WTC11 (cell line): ENCODE data around the gene SS18. TPM values are rescaled to one million over a fixed set of nuclear protein-coding genes. Genes with fewer than 3 reads are reported as not detected.

ENCODE experiments used
- ATAC-seq: fragments of 200-7000 bp; cut with Tn5 transposase; 2 replicates; pipeline ENCODE4 v1.10.0; 2021; ENCODE audit warnings: mild to moderate bottlenecking, moderate library complexity
- CTCF ChIA-PET: fragments of 300-600 bp; sonication (Branson Sonifier 250); formaldehyde crosslinking; loops from one replicate; lab custom pipeline; 2021; ENCODE audit warnings: antibody characterized with exemption; lab: Charles Lee
- POLR2A ChIA-PET: fragments of 350-600 bp; sonication (Branson Sonifier 250); formaldehyde crosslinking; loops from one replicate; lab custom pipeline; 2021; ENCODE audit warnings: antibody characterized with exemption; lab: Charles Lee
- DNase-seq: peaks from one replicate; pipeline ENCODE4 v3.0.0; 2021; ENCODE audit warnings: low spot score
- H3K27ac Mint-ChIP-seq: 2 replicates; pipeline ENCODE4 v1.8.0; 2021; ENCODE audit warnings: mixed read lengths
- H3K27me3 Mint-ChIP-seq: 2 replicates; pipeline ENCODE4 v1.8.0; 2021; ENCODE audit warnings: low read depth, mild to moderate bottlenecking, moderate library complexity, mixed read lengths
- H3K36me3 Mint-ChIP-seq: 2 replicates; pipeline ENCODE4 v1.8.0; 2021; ENCODE audit warnings: mixed read lengths
- H3K4me1 Mint-ChIP-seq: 2 replicates; pipeline ENCODE4 v1.8.0; 2022; ENCODE audit warnings: mixed read lengths
- H3K4me3 Mint-ChIP-seq: 2 replicates; pipeline ENCODE4 v1.8.0; 2021; ENCODE audit warnings: mild to moderate bottlenecking, moderate library complexity, mixed read lengths
- H3K9me3 Mint-ChIP-seq: 2 replicates; pipeline ENCODE4 v1.8.0; 2021; ENCODE audit warnings: mixed read lengths
- ARID4B ChIP-seq: sonication (generic); formaldehyde crosslinking; IDR thresholded peaks from 2 replicates; pipeline ENCODE4 v1.8.0; 2023; ENCODE audit warnings: missing genetic modification reagents, mild to moderate bottlenecking, borderline replicate concordance
- CREM ChIP-seq: sonication (generic); formaldehyde crosslinking; IDR thresholded peaks from 2 replicates; pipeline ENCODE4 v1.8.1; 2022; ENCODE audit warnings: mild to moderate bottlenecking, missing genetic modification reagents, moderate library complexity
- EMX1 ChIP-seq: fragments of 250-450 bp; sonication (Bioruptor Pico); IDR thresholded peaks from 2 replicates; pipeline ENCODE4 v1.8.0; 2021; ENCODE audit warnings: mild to moderate bottlenecking
- GTF2I ChIP-seq: fragments of 250-450 bp; sonication (Bioruptor Pico); conservative IDR thresholded peaks from 2 replicates; pipeline ENCODE4 v1.4.0; 2021; ENCODE audit warnings: mild to moderate bottlenecking
- JAZF1 ChIP-seq: fragments of 250-450 bp; sonication (Bioruptor Pico); IDR thresholded peaks from 2 replicates; pipeline ENCODE4 v1.9.0; 2021; ENCODE audit warnings: moderate library complexity, mild to moderate bottlenecking, inconsistent platforms
- KAT7 ChIP-seq: sonication (generic); formaldehyde crosslinking; IDR thresholded peaks from 2 replicates; pipeline ENCODE4 v1.8.1; 2023; ENCODE audit warnings: missing genetic modification reagents, mild to moderate bottlenecking, borderline replicate concordance
- NFATC4 ChIP-seq: fragments of 250-450 bp; sonication (Bioruptor Pico); IDR thresholded peaks from 2 replicates; pipeline ENCODE4 v1.9.0; 2021; ENCODE audit warnings: mild to moderate bottlenecking
- RELA ChIP-seq: sonication (generic); formaldehyde crosslinking; IDR thresholded peaks from 2 replicates; pipeline ENCODE4 v1.8.1; 2022; ENCODE audit warnings: missing genetic modification reagents, mild to moderate bottlenecking, borderline replicate concordance
- SMAD4 ChIP-seq: sonication (generic); formaldehyde crosslinking; IDR thresholded peaks from 2 replicates; pipeline ENCODE4 v1.8.0; 2022; ENCODE audit warnings: mild to moderate bottlenecking, missing genetic modification reagents
- TP53 ChIP-seq: sonication (generic); formaldehyde crosslinking; IDR thresholded peaks from 2 replicates; pipeline ENCODE4 v1.8.1; 2023; ENCODE audit warnings: mild to moderate bottlenecking, missing genetic modification reagents
- ZBTB21 ChIP-seq: sonication (generic); formaldehyde crosslinking; IDR thresholded peaks from 2 replicates; pipeline ENCODE4 v1.8.1; 2023; ENCODE audit warnings: mild to moderate bottlenecking, missing genetic modification reagents, borderline replicate concordance
- ZBTB43 ChIP-seq: sonication (generic); formaldehyde crosslinking; IDR thresholded peaks from 2 replicates; pipeline ENCODE4 v1.8.1; 2023; ENCODE audit warnings: mild to moderate bottlenecking, missing genetic modification reagents
- ZNF138 ChIP-seq: sonication (generic); formaldehyde crosslinking; conservative IDR thresholded peaks from 2 replicates; pipeline ENCODE4 v1.8.1; 2022; ENCODE audit warnings: mild to moderate bottlenecking, moderate library complexity, missing genetic modification reagents
- ZNF232 ChIP-seq: sonication (generic); formaldehyde crosslinking; IDR thresholded peaks from 2 replicates; pipeline ENCODE4 v1.8.0; 2022; ENCODE audit warnings: mild to moderate bottlenecking, missing genetic modification reagents
- ZNF317 ChIP-seq: sonication (generic); formaldehyde crosslinking; IDR thresholded peaks from 2 replicates; pipeline ENCODE4 v1.8.1; 2023; ENCODE audit warnings: low read depth, mild to moderate bottlenecking, moderate library complexity, missing genetic modification reagents, borderline replicate concordance
- ZNF425 ChIP-seq: fragments of 250-450 bp; sonication (Bioruptor Pico); conservative IDR thresholded peaks from 2 replicates; pipeline ENCODE4 v1.9.0; 2021; ENCODE audit warnings: mild to moderate bottlenecking
- ZNF671 ChIP-seq: fragments of 250-450 bp; sonication (Bioruptor Pico); IDR thresholded peaks from 2 replicates; pipeline ENCODE4 v1.8.0; 2021; ENCODE audit warnings: mild to moderate bottlenecking
- total RNA-seq: library from RNA; stranded (reverse); gene quantifications from 3 replicates; pipeline ENCODE4 v1.2.3, GENCODE V29; 2021
- TF ChIP-seq, protein P1 (sequence below): sonication (generic); formaldehyde crosslinking; IDR thresholded peaks from 2 replicates; pipeline ENCODE4 v1.8.0; 2022; ENCODE audit warnings: mild to moderate bottlenecking, missing genetic modification reagents
- TF ChIP-seq, protein P2 (sequence below): fragments of 250-450 bp; sonication (Bioruptor Pico); IDR thresholded peaks from 2 replicates; pipeline ENCODE4 v1.9.0; 2021; ENCODE audit warnings: moderate library complexity, mild to moderate bottlenecking, inconsistent platforms, borderline replicate concordance
- TF ChIP-seq, protein P3 (sequence below): sonication (generic); formaldehyde crosslinking; IDR thresholded peaks from 2 replicates; pipeline ENCODE4 v1.8.0; 2022; ENCODE audit warnings: mild to moderate bottlenecking, missing genetic modification reagents
- TF ChIP-seq, protein P4 (sequence below): sonication (generic); formaldehyde crosslinking; IDR thresholded peaks from 2 replicates; pipeline ENCODE4 v1.8.1; 2022; ENCODE audit warnings: missing genetic modification reagents, borderline replicate concordance
- TF ChIP-seq, protein P5 (sequence below): sonication (generic); formaldehyde crosslinking; IDR thresholded peaks from 2 replicates; pipeline ENCODE4 v1.8.1; 2022; ENCODE audit warnings: mild to moderate bottlenecking, missing genetic modification reagents, moderate library complexity, borderline replicate concordance

The SS18 gene
- total RNA-seq, 1 experiment from 2014 or later, result 73.0 TPM

- peaks cover 33% of the 10 kb centered on the region for H3K36me3 Mint-ChIP-seq
- H3K4me3 Mint-ChIP-seq, result no peak overlapping the region
- H3K4me1 Mint-ChIP-seq, result peaks cover 3% of the 10 kb centered on the region; the same call in 1 of the 2 replicates
- DNase-seq, result no peak
- no peaks in the 10 kb centered on the region for H3K27me3 Mint-ChIP-seq
- ChIA-PET CTCF (no interaction called here), POLR2A (no interaction called here)
- TF ChIP-seq ZNF317 (CRISPR knock-in tag) (no peak), EMX1 (no peak), KAT7 (CRISPR knock-in tag) (no peak), GTF2I (no peak), CREM (no peak), ZBTB21 (CRISPR knock-in tag) (no peak)
- TF ChIP-seq, protein P1, sequence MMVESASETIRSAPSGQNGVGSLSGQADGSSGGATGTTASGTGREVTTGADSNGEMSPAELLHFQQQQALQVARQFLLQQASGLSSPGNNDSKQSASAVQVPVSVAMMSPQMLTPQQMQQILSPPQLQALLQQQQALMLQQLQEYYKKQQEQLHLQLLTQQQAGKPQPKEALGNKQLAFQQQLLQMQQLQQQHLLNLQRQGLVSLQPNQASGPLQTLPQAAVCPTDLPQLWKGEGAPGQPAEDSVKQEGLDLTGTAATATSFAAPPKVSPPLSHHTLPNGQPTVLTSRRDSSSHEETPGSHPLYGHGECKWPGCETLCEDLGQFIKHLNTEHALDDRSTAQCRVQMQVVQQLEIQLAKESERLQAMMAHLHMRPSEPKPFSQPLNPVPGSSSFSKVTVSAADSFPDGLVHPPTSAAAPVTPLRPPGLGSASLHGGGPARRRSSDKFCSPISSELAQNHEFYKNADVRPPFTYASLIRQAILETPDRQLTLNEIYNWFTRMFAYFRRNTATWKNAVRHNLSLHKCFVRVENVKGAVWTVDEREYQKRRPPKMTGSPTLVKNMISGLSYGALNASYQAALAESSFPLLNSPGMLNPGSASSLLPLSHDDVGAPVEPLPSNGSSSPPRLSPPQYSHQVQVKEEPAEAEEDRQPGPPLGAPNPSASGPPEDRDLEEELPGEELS, result no peak
- H3K9me3 Mint-ChIP-seq, result no peaks in the 10 kb centered on the region
- no peak overlapping the region for H3K27ac Mint-ChIP-seq
- no peak for ATAC-seq
Observed at GRCh38 chr18:26014462-26014861, 76.0 kb downstream of the SS18 start.

GRCh38 chr18:26008619-26009018, 81.8 kb downstream of the SS18 start:
- H3K27me3 Mint-ChIP-seq, result no peaks in the 10 kb centered on the region
- no peak overlapping the region for H3K27ac Mint-ChIP-seq
- no peak for ATAC-seq
- H3K9me3 Mint-ChIP-seq, result no peaks in the 10 kb centered on the region
- ChIA-PET POLR2A (interaction anchor here (0.6 kb wide), 1 partner anchor 441 kb away, joined by 3 read pairs; no protein-coding TSS in a partner anchor), CTCF (no interaction called here)
- no peaks in the 10 kb centered on the region for H3K36me3 Mint-ChIP-seq
- H3K4me1 Mint-ChIP-seq, result peaks cover 7% of the 10 kb centered on the region
- DNase-seq, result no peak
- no peak overlapping the region for H3K4me3 Mint-ChIP-seq
- TF ChIP-seq ZNF138 (CRISPR knock-in tag) (no peak), ZNF671 (no peak), NFATC4 (CRISPR knock-in tag) (no peak), ZBTB43 (CRISPR knock-in tag) (no peak), ZNF425 (CRISPR knock-in tag) (no peak), ZNF317 (CRISPR knock-in tag) (no peak), ZNF232 (CRISPR knock-in tag) (no peak), RELA (no peak), SMAD4 (CRISPR knock-in tag) (no peak), TP53 (CRISPR knock-in tag) (no peak), ARID4B (no peak), CREM (no peak), JAZF1 (CRISPR knock-in tag) (no peak)
- TF ChIP-seq, protein P2, sequence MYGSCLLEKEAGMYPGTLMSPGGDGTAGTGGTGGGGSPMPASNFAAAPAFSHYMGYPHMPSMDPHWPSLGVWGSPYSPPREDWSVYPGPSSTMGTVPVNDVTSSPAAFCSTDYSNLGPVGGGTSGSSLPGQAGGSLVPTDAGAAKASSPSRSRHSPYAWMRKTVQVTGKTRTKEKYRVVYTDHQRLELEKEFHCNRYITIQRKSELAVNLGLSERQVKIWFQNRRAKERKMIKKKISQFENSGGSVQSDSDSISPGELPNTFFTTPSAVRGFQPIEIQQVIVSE (CRISPR knock-in tag), result no peak
- TF ChIP-seq, protein P3, sequence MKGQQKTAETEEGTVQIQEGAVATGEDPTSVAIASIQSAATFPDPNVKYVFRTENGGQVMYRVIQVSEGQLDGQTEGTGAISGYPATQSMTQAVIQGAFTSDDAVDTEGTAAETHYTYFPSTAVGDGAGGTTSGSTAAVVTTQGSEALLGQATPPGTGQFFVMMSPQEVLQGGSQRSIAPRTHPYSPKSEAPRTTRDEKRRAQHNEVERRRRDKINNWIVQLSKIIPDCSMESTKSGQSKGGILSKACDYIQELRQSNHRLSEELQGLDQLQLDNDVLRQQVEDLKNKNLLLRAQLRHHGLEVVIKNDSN (CRISPR knock-in tag), result no peak
- TF ChIP-seq, protein P4, sequence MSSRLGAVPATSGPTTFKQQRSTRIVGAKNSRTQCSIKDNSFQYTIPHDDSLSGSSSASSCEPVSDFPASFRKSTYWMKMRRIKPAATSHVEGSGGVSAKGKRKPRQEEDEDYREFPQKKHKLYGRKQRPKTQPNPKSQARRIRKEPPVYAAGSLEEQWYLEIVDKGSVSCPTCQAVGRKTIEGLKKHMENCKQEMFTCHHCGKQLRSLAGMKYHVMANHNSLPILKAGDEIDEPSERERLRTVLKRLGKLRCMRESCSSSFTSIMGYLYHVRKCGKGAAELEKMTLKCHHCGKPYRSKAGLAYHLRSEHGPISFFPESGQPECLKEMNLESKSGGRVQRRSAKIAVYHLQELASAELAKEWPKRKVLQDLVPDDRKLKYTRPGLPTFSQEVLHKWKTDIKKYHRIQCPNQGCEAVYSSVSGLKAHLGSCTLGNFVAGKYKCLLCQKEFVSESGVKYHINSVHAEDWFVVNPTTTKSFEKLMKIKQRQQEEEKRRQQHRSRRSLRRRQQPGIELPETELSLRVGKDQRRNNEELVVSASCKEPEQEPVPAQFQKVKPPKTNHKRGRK, result no peak
- TF ChIP-seq, protein P5, sequence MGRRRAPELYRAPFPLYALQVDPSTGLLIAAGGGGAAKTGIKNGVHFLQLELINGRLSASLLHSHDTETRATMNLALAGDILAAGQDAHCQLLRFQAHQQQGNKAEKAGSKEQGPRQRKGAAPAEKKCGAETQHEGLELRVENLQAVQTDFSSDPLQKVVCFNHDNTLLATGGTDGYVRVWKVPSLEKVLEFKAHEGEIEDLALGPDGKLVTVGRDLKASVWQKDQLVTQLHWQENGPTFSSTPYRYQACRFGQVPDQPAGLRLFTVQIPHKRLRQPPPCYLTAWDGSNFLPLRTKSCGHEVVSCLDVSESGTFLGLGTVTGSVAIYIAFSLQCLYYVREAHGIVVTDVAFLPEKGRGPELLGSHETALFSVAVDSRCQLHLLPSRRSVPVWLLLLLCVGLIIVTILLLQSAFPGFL (CRISPR knock-in tag), result no peak
